ENCODE results near the gene SPAG17.

SPAG17 gene

GRCh38 chr1:118128761-118129160 lies 56.3 kb downstream of the SPAG17 start:
- Histone ChIP-seq H3K4me1 (ENCODE audit: insufficient read depth, low read length) (no peaks in the 10 kb centered on the region), H4K20me1 (ENCODE audit: insufficient read depth, low read length) (no peaks in the 10 kb centered on the region), H3K27me3 (ENCODE audit: insufficient read depth, low read length, poor library complexity) (no peaks in the 10 kb centered on the region), H2AFZ (ENCODE audit: low read depth, low read length) (no peak overlapping the region), H3K27ac (ENCODE audit: low read length) (no peak overlapping the region), H3K79me2 (ENCODE audit: insufficient read depth, low read length) (no peaks in the 10 kb centered on the region), H3K4me3 (ENCODE audit: low read depth in 1 of 2, low read length in 2 of 2) (no peak overlapping the region), H3K36me3 (ENCODE audit: insufficient read depth, low read length) (no peaks in the 10 kb centered on the region), H3K9me3 (ENCODE audit: insufficient read depth, low read length, severe bottlenecking) (no peaks in the 10 kb centered on the region), H3K4me2 (ENCODE audit: insufficient read depth, low read length) (no peak overlapping the region), H3K9ac (ENCODE audit: low read depth, low read length) (no peak overlapping the region)
- DNase-seq, result no peak
- no peak for ATAC-seq (ENCODE audit: insufficient read depth, low read depth)
- no peak for TF ChIP-seq EZH2 (IDR thresholded peaks at IDR 0.05; ENCODE audit: borderline replicate concordance, low read depth, low read length, severe bottlenecking)
- TF ChIP-seq, protein P1, sequence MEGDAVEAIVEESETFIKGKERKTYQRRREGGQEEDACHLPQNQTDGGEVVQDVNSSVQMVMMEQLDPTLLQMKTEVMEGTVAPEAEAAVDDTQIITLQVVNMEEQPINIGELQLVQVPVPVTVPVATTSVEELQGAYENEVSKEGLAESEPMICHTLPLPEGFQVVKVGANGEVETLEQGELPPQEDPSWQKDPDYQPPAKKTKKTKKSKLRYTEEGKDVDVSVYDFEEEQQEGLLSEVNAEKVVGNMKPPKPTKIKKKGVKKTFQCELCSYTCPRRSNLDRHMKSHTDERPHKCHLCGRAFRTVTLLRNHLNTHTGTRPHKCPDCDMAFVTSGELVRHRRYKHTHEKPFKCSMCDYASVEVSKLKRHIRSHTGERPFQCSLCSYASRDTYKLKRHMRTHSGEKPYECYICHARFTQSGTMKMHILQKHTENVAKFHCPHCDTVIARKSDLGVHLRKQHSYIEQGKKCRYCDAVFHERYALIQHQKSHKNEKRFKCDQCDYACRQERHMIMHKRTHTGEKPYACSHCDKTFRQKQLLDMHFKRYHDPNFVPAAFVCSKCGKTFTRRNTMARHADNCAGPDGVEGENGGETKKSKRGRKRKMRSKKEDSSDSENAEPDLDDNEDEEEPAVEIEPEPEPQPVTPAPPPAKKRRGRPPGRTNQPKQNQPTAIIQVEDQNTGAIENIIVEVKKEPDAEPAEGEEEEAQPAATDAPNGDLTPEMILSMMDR (IDR thresholded peaks at IDR 0.05; ENCODE audit: borderline replicate concordance, extremely low read depth, low read length, poor library complexity, severe bottlenecking), result no peak

GRCh38 chr1:118124064-118124463 lies 61.0 kb downstream of the SPAG17 start:
- Histone ChIP-seq H3K27me3 (ENCODE audit: insufficient read depth, low read length, poor library complexity) (peaks cover under 1% of the 10 kb centered on the region), H4K20me1 (ENCODE audit: insufficient read depth, low read length) (no peaks in the 10 kb centered on the region), H2AFZ (ENCODE audit: low read depth, low read length) (no peak overlapping the region), H3K9me3 (ENCODE audit: insufficient read depth, low read length, severe bottlenecking) (no peaks in the 10 kb centered on the region), H3K4me2 (ENCODE audit: insufficient read depth, low read length) (no peak overlapping the region), H3K36me3 (ENCODE audit: insufficient read depth, low read length) (no peaks in the 10 kb centered on the region), H3K4me3 (ENCODE audit: low read depth in 1 of 2, low read length in 2 of 2) (no peak overlapping the region), H3K4me1 (ENCODE audit: insufficient read depth, low read length) (no peaks in the 10 kb centered on the region), H3K27ac (ENCODE audit: low read length) (no peak overlapping the region), H3K79me2 (ENCODE audit: insufficient read depth, low read length) (no peaks in the 10 kb centered on the region), H3K9ac (ENCODE audit: low read depth, low read length) (no peak overlapping the region)
- no peak for ATAC-seq (ENCODE audit: insufficient read depth, low read depth)
- no peak for DNase-seq
- TF ChIP-seq, protein P1 (IDR thresholded peaks at IDR 0.05; ENCODE audit: borderline replicate concordance, extremely low read depth, low read length, poor library complexity, severe bottlenecking), result no peak
- no peak for TF ChIP-seq EZH2 (IDR thresholded peaks at IDR 0.05; ENCODE audit: borderline replicate concordance, low read depth, low read length, severe bottlenecking)

DNA sequence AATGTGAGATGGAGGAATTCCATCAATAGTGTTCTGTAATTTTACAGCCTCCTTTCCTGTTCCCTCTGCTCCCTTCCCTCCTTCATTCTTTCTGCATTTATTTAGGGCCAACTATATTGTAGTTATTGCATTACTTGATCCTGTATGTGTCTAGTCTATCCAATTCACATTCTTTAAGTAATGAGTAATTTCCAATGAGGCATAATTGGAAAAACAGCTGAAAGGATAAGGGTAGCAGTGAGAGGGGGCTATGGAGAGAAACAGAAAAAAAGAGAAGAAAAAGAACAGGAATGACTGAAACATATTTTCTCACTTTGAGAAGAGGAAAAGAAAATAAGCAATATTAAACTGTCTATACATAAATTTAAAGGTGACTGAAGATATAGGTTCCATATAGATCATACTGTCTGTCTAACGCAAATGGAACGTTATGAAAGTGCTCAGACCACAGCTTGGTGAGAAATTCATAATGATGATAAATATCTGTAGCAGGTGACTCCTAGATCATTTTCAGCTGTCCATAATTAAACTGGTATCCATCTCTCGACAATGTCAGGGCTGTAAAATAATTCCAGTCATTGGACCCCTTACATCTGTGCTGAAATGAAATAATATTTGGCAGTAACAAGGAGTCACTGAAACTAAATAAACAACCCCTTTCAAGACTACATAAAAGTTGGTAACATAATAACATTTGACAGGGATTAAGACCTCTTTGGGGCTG lies 61.8 kb downstream of the SPAG17 start:
- no peak overlapping the region for H3K9ac ChIP-seq (ENCODE audit: low read depth, low read length)
- ATAC-seq (ENCODE audit: insufficient read depth, low read depth), result no peak
- no peaks in the 10 kb centered on the region for H3K79me2 ChIP-seq (ENCODE audit: insufficient read depth, low read length)
- no peaks in the 10 kb centered on the region for H3K36me3 ChIP-seq (ENCODE audit: insufficient read depth, low read length)
- no peaks in the 10 kb centered on the region for H3K9me3 ChIP-seq (ENCODE audit: insufficient read depth, low read length, severe bottlenecking)
- no peaks in the 10 kb centered on the region for H4K20me1 ChIP-seq (ENCODE audit: insufficient read depth, low read length)
- no peaks in the 10 kb centered on the region for H3K4me1 ChIP-seq (ENCODE audit: insufficient read depth, low read length)
- no peak overlapping the region for H3K27ac ChIP-seq (ENCODE audit: low read length)
- no peak for TF ChIP-seq EZH2 (IDR thresholded peaks at IDR 0.05; ENCODE audit: borderline replicate concordance, low read depth, low read length, severe bottlenecking)
- TF ChIP-seq, protein P1 (IDR thresholded peaks at IDR 0.05; ENCODE audit: borderline replicate concordance, extremely low read depth, low read length, poor library complexity, severe bottlenecking), result no peak
- DNase-seq, result no peak
- H2AFZ ChIP-seq (ENCODE audit: low read depth, low read length), result no peak overlapping the region
- no peak overlapping the region for H3K4me3 ChIP-seq (ENCODE audit: low read depth in 1 of 2, low read length in 2 of 2)
- H3K27me3 ChIP-seq (ENCODE audit: insufficient read depth, low read length, poor library complexity), result peaks cover 8% of the 10 kb centered on the region
- no peak overlapping the region for H3K4me2 ChIP-seq (ENCODE audit: insufficient read depth, low read length)
